Measurements from ENCODE around the gene MRPL53. TPM values are rescaled to one million over a fixed set of nuclear protein-coding genes. Genes with fewer than 3 reads are reported as not detected.
A peak's percentile ranks its signal among the peaks of the same experiment; 100 is the strongest.

MRPL53 gene
- total and polyA plus RNA-seq, 9 of the 15 experiments (the other 6 are each of a cell fraction or from before 2014, with no cell fraction given): 11.5 to 87.9 (median 41.1) TPM

- TF ChIP-seq ZNF395 (CRISPR knock-in tag; IDR thresholded peaks at IDR 0.05) (no peak), ZNF592 (IDR thresholded peaks at IDR 0.05) (peak; percentile 36; the same call in 1 of the 2 replicates), XRCC5 (IDR thresholded peaks at IDR 0.05; ENCODE audit: low read depth, low read length) (no peak), TCF7 (IDR thresholded peaks at IDR 0.05; ENCODE audit: borderline replicate concordance) (no peak), NEUROD1 (IDR thresholded peaks at IDR 0.05; ENCODE audit: borderline replicate concordance, low read depth, low read length, partially characterized antibody) (no peak), ZNF224 (CRISPR knock-in tag; IDR thresholded peaks at IDR 0.05) (no peak), RBM22 (IDR thresholded peaks at IDR 0.05; ENCODE audit: low read depth, low read length, poor library complexity, severe bottlenecking) (no peak), MTA3 (IDR thresholded peaks at IDR 0.05; ENCODE audit: borderline replicate concordance) (no peak; the same call in 1 of the 2 replicates), TAF7 (tag; IDR thresholded peaks at IDR 0.05) (no peak), RBM25 (IDR thresholded peaks at IDR 0.05; ENCODE audit: low read depth, low read length, severe bottlenecking) (no peak), EP400 (IDR thresholded peaks at IDR 0.05) (0 out of 2 replicates have a peak, but pooled peaks have one; percentile 0), POLR3A (IDR thresholded peaks at IDR 0.05; ENCODE audit: borderline replicate concordance, extremely low read depth, insufficient read depth, insufficient read length) (no peak), NR3C1 (CRISPR knock-in tag; IDR thresholded peaks at IDR 0.05) (no peak), NRF1 (conservative IDR thresholded peaks at IDR 0.05 in 1 of 2, IDR thresholded peaks at IDR 0.05 in 1 of 2) (0 out of 4 replicates have a peak, but pooled peaks of 1 of the 2 experiments have one; percentile 11), ZNF785 (CRISPR knock-in tag; IDR thresholded peaks at IDR 0.05) (no peak), EHMT2 (IDR thresholded peaks at IDR 0.05) (no peak), MLLT1 (IDR thresholded peaks at IDR 0.05) (no peak), BHLHE40 (IDR thresholded peaks at IDR 0.05; ENCODE audit: low read length) (0 out of 2 replicates have a peak, but pooled peaks have one; percentile 4)
Observed at GRCh38 chr2:74503506-74504475, 31.3 kb upstream of the MRPL53 start (continued).
